Endothelial cell of umbilical vein (primary cell): ENCODE results near the gene CNTN5. TPM values are rescaled to one million over a fixed set of nuclear protein-coding genes. Genes with fewer than 3 reads are reported as not detected.

ENCODE experiments used
- BruUV-seq: library from RNA; stranded (reverse); fragments of 400-500 nt; replicated peaks from 2 replicates; lab custom pipeline; 2021; lab: Mats Ljungman, UMichigan
- CTCF ChIA-PET: fragments of 300-600, 350-600 bp; sonication (Branson Sonifier 250); formaldehyde crosslinking; loops from one replicate; lab custom pipeline; 2021; ENCODE audit warnings: antibody characterized with exemption, inconsistent platforms; lab: Charles Lee
- POLR2A ChIA-PET: fragments of 300-600, 350-600 bp; sonication (Branson Sonifier 250); formaldehyde crosslinking; loops from one replicate; lab custom pipeline; 2021; ENCODE audit warnings: antibody characterized with exemption, inconsistent platforms; lab: Charles Lee
- DNase-seq: peaks from one replicate; pipeline ENCODE4 v3.0.0-alpha.2; 2011; ENCODE audit warnings: low read depth, low spot score
- FAIRE-seq: peaks from 2 replicates; lab custom pipeline; 2011; peaks lifted over from hg19 to GRCh38; lab: Jason Lieb, UNC
- H2AFZ ChIP-seq: 2 replicates; pipeline ENCODE4 v1.6.0; 2012; ENCODE audit warnings: low read depth, low read length, control low read depth, inconsistent platforms
- H3K27ac ChIP-seq: 2 replicates; pipeline ENCODE4 v1.5.1; 2011; ENCODE audit warnings: low read depth, mild to moderate bottlenecking, control low read depth, low read length, moderate library complexity; ENCODE audit not compliant: insufficient read depth
- H3K27me3 ChIP-seq, 2 experiments: 2 replicates each; pipeline versions ENCODE4 v1.6.0 to v1.6.1; 2011; ENCODE audit warnings: low read length in 2 of 2, mixed read lengths in 1 of 2; ENCODE audit not compliant: control insufficient read depth in 2 of 2, insufficient read depth in 2 of 2
- H3K36me3 ChIP-seq, 2 experiments: 2 replicates in 1 of 2; 3 replicates in 1 of 2; pipeline ENCODE4 v1.5.1; 2011; ENCODE audit warnings: low read length in 2 of 2, mild to moderate bottlenecking in 1 of 2, moderate library complexity in 1 of 2; ENCODE audit not compliant: control insufficient read depth in 2 of 2, insufficient read depth in 2 of 2; ENCODE audit errors: extremely low read depth in 1 of 2
- H3K4me1 ChIP-seq: 3 replicates; pipeline ENCODE4 v1.5.1; 2011; ENCODE audit warnings: mild to moderate bottlenecking, low read length; ENCODE audit not compliant: control insufficient read depth, insufficient read depth; ENCODE audit errors: extremely low read depth
- H3K4me2 ChIP-seq: 2 replicates; pipeline ENCODE4 v1.6.1; 2011; ENCODE audit warnings: low read length, control low read depth, mixed read lengths; ENCODE audit not compliant: insufficient read depth
- H3K4me3 ChIP-seq, 3 experiments: fragments of 200-600 bp in 1 of 3; sonication (generic), shearing (Covaris generic) in 1 of 3; replicated peaks in 1 of 3; 2 replicates each; pipeline ENCODE4 v1.5.1; 2011 to 2016; ENCODE audit warnings: control low read depth in 3 of 3, low read length in 3 of 3, mild to moderate bottlenecking in 2 of 3, inconsistent platforms in 1 of 3, low read depth in 1 of 3, moderate library complexity in 1 of 3; ENCODE audit not compliant: insufficient read depth in 1 of 3
- H3K79me2 ChIP-seq: 2 replicates; pipeline ENCODE4 v1.6.0; 2012; ENCODE audit warnings: low read length, inconsistent platforms; ENCODE audit not compliant: control insufficient read depth, insufficient read depth
- H3K9ac ChIP-seq: replicated peaks from 2 replicates; pipeline ENCODE3; 2011; ENCODE audit warnings: low read length, control low read depth; ENCODE audit not compliant: insufficient read depth; ENCODE audit errors: extremely low read depth
- H3K9me1 ChIP-seq: replicated peaks from 3 replicates; pipeline ENCODE4 v1.6.0; 2011; ENCODE audit warnings: mild to moderate bottlenecking, low read length; ENCODE audit not compliant: control insufficient read depth, insufficient read depth; ENCODE audit errors: extremely low read depth
- H3K9me3 ChIP-seq: replicated peaks from 2 replicates; pipeline ENCODE4 v1.5.1; 2012; ENCODE audit warnings: low read length, inconsistent platforms; ENCODE audit not compliant: control insufficient read depth, insufficient read depth
- H4K20me1 ChIP-seq: replicated peaks from 2 replicates; pipeline ENCODE3; 2011; ENCODE audit warnings: mild to moderate bottlenecking, low read length; ENCODE audit not compliant: control insufficient read depth, insufficient read depth; ENCODE audit errors: extremely low read depth
- EZH2 ChIP-seq: IDR thresholded peaks from 2 replicates; pipeline ENCODE4 v1.6.1; 2012; ENCODE audit warnings: borderline replicate concordance, low read depth, mild to moderate bottlenecking, moderate library complexity, low read length, inconsistent platforms; ENCODE audit not compliant: severe bottlenecking
- FOS ChIP-seq: IDR thresholded peaks from 2 replicates; pipeline ENCODE4 v1.6.1; 2011; ENCODE audit warnings: mild to moderate bottlenecking, low read length, moderate library complexity, borderline replicate concordance; ENCODE audit not compliant: insufficient read depth
- GATA2 ChIP-seq: IDR thresholded peaks from 2 replicates; pipeline ENCODE4 v1.7.0; 2011; ENCODE audit warnings: low read depth, mild to moderate bottlenecking, moderate library complexity, mixed read lengths, low read length; ENCODE audit not compliant: insufficient read length, insufficient read depth
- JUN ChIP-seq: IDR thresholded peaks from 2 replicates; pipeline ENCODE4 v1.6.1; 2011; ENCODE audit warnings: borderline replicate concordance, low read depth; ENCODE audit not compliant: insufficient read length, insufficient read depth
- MYC ChIP-seq: IDR thresholded peaks from one replicate; pipeline ENCODE4 v1.6.1; 2011; ENCODE audit warnings: mild to moderate bottlenecking, low read depth, low read length
- POLR2AphosphoS5 ChIP-seq: IDR thresholded peaks from 2 replicates; pipeline ENCODE4 v1.6.1; 2012; ENCODE audit warnings: low read depth, mild to moderate bottlenecking, control low read depth, low read length, moderate library complexity; ENCODE audit not compliant: insufficient read depth
- dilution Hi-C: fragments of 300-500 bp; cut with MboI; formaldehyde crosslinking; loops from one replicate; pipeline ENCODE4 v1.15.0; 2019; ENCODE audit warnings: low sequenced_read_pairs; ENCODE audit not compliant: extremely low pct_ligation_motif_present
- intact Hi-C: fragments of 100-400 bp; cut with micrococcal nuclease; formaldehyde crosslinking; loops from one replicate; pipeline ENCODE4 v1.10.0; 2022
- polyA plus RNA-seq, 4 experiments: library from polyadenylated mRNA; depleted of rRNA in 3 of 4; stranded (reverse) in 3 of 4; unstranded in 1 of 4; fragments of >200 nt; gene quantifications; 2 replicates each; pipeline versions ENCODE4 v1.2.1 to v1.2.3, GENCODE V29; 2011 to 2012; ENCODE audit warnings: missing spikeins in 1 of 4
- total RNA-seq: library from RNA; stranded (reverse); gene quantifications from 2 replicates; pipeline ENCODE4 v1.2.3, GENCODE V29; 2021
- TF ChIP-seq, protein P1 (sequence below): IDR thresholded peaks from 2 replicates; pipeline ENCODE4 v1.6.1; 2011; ENCODE audit not compliant: insufficient read depth, insufficient read length
- TF ChIP-seq, protein P2 (sequence below), 2 donors: IDR thresholded peaks; 1 replicate in 1 of 2; 2 replicates in 1 of 2; pipeline ENCODE4 v1.5.1; 2011; ENCODE audit warnings: low read length in 2 of 2, mild to moderate bottlenecking in 2 of 2, moderate library complexity in 2 of 2, control low read depth in 1 of 2, inconsistent platforms in 1 of 2, low read depth in 1 of 2; ENCODE audit not compliant: insufficient read depth in 1 of 2; ENCODE audit errors: extremely low read depth in 1 of 2

The CNTN5 gene
- total and polyA plus RNA-seq, 2 donors (not counting 3 experiments of a cell fraction or from before 2014, with no cell fraction given): not detected

DNA sequence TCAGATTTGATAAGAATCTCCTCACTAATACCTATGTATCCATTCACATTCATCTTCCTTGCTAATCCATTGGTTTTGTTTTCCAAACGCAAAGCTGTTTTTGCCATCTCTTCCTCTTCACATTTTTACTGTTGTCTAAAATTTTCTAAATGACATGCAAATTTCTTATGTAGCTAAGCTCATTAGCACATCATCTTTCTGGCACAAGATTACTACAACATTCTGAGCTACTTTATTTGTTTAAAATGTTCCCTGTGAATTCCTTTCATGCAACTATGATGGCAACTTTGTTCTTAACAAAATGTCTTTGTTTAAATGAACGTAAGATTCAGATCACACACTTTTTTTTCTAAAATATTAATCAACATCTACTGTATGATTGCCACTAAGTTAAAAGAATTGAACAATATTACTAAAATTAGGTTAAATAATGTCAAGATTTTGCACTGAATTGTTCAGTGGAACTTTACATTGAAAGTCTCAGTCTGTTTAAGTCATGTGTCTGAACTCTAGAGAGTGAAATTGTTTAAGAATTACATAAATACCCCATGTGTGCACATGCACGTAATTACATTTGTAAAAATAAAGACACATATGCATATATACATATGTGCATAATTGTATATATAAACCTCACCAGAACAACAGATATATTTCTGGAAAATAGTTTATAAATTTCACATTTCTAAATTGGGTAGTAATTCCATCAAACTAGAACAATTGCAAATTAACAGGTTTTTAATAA is 688.4 kb downstream of the CNTN5 start:
- intact Hi-C loops (no loop called here), dilution Hi-C loops (no loop called here)
- H3K9me1 ChIP-seq: no peaks in the 10 kb centered on the region
- no peak overlapping the region for H3K27ac ChIP-seq
- no peak overlapping the region for H3K9ac ChIP-seq
- no peak for TF ChIP-seq GATA2
- TF ChIP-seq JUN: no peak
- TF ChIP-seq FOS: no peak
- TF ChIP-seq, protein P1, sequence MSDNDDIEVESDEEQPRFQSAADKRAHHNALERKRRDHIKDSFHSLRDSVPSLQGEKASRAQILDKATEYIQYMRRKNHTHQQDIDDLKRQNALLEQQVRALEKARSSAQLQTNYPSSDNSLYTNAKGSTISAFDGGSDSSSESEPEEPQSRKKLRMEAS: no peak
- no peak for TF ChIP-seq POLR2AphosphoS5
- TF ChIP-seq, protein P2, sequence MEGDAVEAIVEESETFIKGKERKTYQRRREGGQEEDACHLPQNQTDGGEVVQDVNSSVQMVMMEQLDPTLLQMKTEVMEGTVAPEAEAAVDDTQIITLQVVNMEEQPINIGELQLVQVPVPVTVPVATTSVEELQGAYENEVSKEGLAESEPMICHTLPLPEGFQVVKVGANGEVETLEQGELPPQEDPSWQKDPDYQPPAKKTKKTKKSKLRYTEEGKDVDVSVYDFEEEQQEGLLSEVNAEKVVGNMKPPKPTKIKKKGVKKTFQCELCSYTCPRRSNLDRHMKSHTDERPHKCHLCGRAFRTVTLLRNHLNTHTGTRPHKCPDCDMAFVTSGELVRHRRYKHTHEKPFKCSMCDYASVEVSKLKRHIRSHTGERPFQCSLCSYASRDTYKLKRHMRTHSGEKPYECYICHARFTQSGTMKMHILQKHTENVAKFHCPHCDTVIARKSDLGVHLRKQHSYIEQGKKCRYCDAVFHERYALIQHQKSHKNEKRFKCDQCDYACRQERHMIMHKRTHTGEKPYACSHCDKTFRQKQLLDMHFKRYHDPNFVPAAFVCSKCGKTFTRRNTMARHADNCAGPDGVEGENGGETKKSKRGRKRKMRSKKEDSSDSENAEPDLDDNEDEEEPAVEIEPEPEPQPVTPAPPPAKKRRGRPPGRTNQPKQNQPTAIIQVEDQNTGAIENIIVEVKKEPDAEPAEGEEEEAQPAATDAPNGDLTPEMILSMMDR (IDR thresholded peaks at IDR 0.05; ENCODE audit: extremely low read depth in 1 of 2, insufficient read depth in 1 of 2, low read depth in 1 of 2, low read length in 2 of 2): no peak
- TF ChIP-seq MYC: no peak
- TF ChIP-seq EZH2: no peak
- no TSS peak for BruUV-seq
- H3K79me2 ChIP-seq: no peaks in the 10 kb centered on the region
- DNase-seq (no peak), FAIRE-seq (no peak)
- H3K4me3 ChIP-seq: no peak overlapping the region
- no peak overlapping the region for H2AFZ ChIP-seq
- no peak overlapping the region for H3K4me2 ChIP-seq
- H3K27me3 ChIP-seq: no peaks in the 10 kb centered on the region
- H3K4me1 ChIP-seq: no peaks in the 10 kb centered on the region
- no peaks in the 10 kb centered on the region for H3K36me3 ChIP-seq
- H4K20me1 ChIP-seq: no peaks in the 10 kb centered on the region
- ChIA-PET POLR2A (no interaction called here), CTCF (no interaction called here)
- H3K9me3 ChIP-seq: no peaks in the 10 kb centered on the region
